ENCODE results near the gene EIF3C.
"Not testable (repeated sequence)": the region's sequence is repeated elsewhere in the genome, so short reads cannot be mapped to it uniquely, and the experiment has no call there.

Gene EIF3C

GRCh38 chr16:28711220-28712083 is at the start of gene EIF3C:
TSS of gene EIF3C (plus strand) at chr16:28711464. CDS start at chr16:28711687, 223 bp downstream.
- DNase-seq = not testable (repeated sequence)

- DNase-seq = not testable (repeated sequence)
These were observed 45.0 kb upstream of the EIF3C start for GRCh38 chr16:28666264-28666663.

- not testable (repeated sequence) for DNase-seq
These were observed 43.8 kb upstream of the EIF3C start for GRCh38 chr16:28667480-28667879.

GRCh38 chr16:28668199-28668598 is 43.1 kb upstream of the EIF3C start:
- DNase-seq = not testable (repeated sequence)

GRCh38 chr16:28688327-28688952 is 22.8 kb upstream of the EIF3C start:
- DNase-seq = not testable (repeated sequence)

- not testable (repeated sequence) for DNase-seq
These were observed 21.8 kb upstream of the EIF3C start for GRCh38 chr16:28689425-28689824.

GRCh38 chr16:28691722-28692121 is 19.5 kb upstream of the EIF3C start:
- DNase-seq = not testable (repeated sequence)

GRCh38 chr16:28693257-28693950 is 17.9 kb upstream of the EIF3C start:
- not testable (repeated sequence) for DNase-seq

GRCh38 chr16:28699792-28700191 is 11.5 kb upstream of the EIF3C start:
- DNase-seq = not testable (repeated sequence)

GRCh38 chr16:28700349-28700748 is 10.9 kb upstream of the EIF3C start:
- DNase-seq = not testable (repeated sequence)

- not testable (repeated sequence) for DNase-seq
These were observed 9.9 kb upstream of the EIF3C start for GRCh38 chr16:28701384-28701783.

- DNase-seq = not testable (repeated sequence)
These were observed 7.0 kb upstream of the EIF3C start for GRCh38 chr16:28704246-28704645.

GRCh38 chr16:28722852-28723650 is 11.8 kb downstream of the EIF3C start:
- DNase-seq = not testable (repeated sequence)

GRCh38 chr16:28731253-28731652 is 20.0 kb downstream of the EIF3C start:
- not testable (repeated sequence) for DNase-seq

- DNase-seq = not testable (repeated sequence)
These were observed 21.3 kb downstream of the EIF3C start for GRCh38 chr16:28732455-28733124.

- not testable (repeated sequence) for DNase-seq
These were observed 28.5 kb downstream of the EIF3C start for GRCh38 chr16:28739787-28740186.

- DNase-seq = not testable (repeated sequence)
These were observed 29.4 kb downstream of the EIF3C start for GRCh38 chr16:28740631-28741030.

GRCh38 chr16:28741295-28741694 is 30.0 kb downstream of the EIF3C start:
- DNase-seq = not testable (repeated sequence)

- DNase-seq = not testable (repeated sequence)
These were observed 35.5 kb downstream of the EIF3C start for GRCh38 chr16:28746618-28747350.

- DNase-seq = not testable (repeated sequence)
These were observed 38.8 kb downstream of the EIF3C start for GRCh38 chr16:28749997-28750465.

Data from right hindlimb (tissue), 1 donor.